Measurements from ENCODE around the gene ZSWIM3. TPM values are rescaled to one million over a fixed set of nuclear protein-coding genes. Genes with fewer than 3 reads are reported as not detected.

The ZSWIM3 gene
- total RNA-seq, 2 donors from 2014 or later: 4.6 to 5.2 TPM

DNA sequence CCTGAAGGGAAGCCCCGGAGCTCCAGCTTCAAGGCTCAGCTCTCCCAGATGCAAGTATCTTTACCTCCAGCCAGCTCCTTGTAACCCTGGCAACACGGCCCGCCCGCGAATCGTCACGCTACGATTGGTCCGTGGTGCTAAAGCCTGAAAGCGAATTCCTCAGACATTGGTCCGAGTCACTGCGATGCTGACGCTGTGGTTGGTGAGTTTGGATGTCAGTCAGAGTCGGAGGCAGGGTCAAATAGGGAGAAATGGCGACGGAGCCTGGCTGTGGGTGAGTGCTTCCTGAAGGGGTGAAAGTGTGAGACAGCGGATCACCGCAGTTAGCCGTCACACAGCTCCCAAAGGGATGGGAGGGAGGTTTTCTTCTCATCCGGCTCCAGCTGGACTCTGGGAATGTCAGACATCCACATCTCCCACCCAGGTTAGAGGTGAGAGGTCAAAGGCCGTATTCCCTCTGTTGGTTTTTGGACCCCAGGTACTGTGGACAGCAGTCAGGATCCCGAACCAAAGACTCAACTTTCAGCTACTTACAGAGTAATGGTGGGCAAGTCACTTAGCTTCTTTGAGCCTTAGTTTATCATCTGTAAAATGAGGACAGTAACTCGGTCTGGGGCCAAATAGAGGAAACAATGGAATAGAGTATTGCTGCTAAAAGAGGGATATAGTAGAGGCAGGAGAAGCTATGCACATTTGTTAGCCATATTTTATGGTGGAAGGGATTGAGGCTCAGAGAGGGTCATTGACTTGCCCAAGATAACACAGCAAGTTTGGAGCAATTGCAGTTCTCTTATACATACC lies 23.8 kb downstream of the ZSWIM3 start, which contains the start of gene ZSWIM1:
TSS of gene ZSWIM1 (plus strand) at position 240 of the 801 bp plus-strand sequence. CDS start 1,366 bp downstream, outside the sequence.
- Histone ChIP-seq H3K27me3 (no peaks in the 10 kb centered on the region), H3K27ac (peak within 1 kb of the TSS; percentile 46), H3K4me3 (peak within 1 kb of the TSS; percentile 51), H3K9ac (ENCODE audit: low read depth in 2 of 2, low read length in 2 of 2) (peak within 1 kb of the TSS; percentile 71 to 100), H3K4me1 (no peaks in the 10 kb centered on the region), H3K36me3 (peaks cover 6% of the 10 kb centered on the region), H3K9me3 (no peaks in the 10 kb centered on the region)
- intact Hi-C loops (cut with DNase I): loop anchor here (10.0 kb wide), 1 partner anchor 56 kb away; the partner anchor contains the start of gene TNNC2
- TF ChIP-seq, protein P1, sequence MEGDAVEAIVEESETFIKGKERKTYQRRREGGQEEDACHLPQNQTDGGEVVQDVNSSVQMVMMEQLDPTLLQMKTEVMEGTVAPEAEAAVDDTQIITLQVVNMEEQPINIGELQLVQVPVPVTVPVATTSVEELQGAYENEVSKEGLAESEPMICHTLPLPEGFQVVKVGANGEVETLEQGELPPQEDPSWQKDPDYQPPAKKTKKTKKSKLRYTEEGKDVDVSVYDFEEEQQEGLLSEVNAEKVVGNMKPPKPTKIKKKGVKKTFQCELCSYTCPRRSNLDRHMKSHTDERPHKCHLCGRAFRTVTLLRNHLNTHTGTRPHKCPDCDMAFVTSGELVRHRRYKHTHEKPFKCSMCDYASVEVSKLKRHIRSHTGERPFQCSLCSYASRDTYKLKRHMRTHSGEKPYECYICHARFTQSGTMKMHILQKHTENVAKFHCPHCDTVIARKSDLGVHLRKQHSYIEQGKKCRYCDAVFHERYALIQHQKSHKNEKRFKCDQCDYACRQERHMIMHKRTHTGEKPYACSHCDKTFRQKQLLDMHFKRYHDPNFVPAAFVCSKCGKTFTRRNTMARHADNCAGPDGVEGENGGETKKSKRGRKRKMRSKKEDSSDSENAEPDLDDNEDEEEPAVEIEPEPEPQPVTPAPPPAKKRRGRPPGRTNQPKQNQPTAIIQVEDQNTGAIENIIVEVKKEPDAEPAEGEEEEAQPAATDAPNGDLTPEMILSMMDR (IDR thresholded peaks at IDR 0.05): no peak
- peak; percentile 100 for DNase-seq

DNA sequence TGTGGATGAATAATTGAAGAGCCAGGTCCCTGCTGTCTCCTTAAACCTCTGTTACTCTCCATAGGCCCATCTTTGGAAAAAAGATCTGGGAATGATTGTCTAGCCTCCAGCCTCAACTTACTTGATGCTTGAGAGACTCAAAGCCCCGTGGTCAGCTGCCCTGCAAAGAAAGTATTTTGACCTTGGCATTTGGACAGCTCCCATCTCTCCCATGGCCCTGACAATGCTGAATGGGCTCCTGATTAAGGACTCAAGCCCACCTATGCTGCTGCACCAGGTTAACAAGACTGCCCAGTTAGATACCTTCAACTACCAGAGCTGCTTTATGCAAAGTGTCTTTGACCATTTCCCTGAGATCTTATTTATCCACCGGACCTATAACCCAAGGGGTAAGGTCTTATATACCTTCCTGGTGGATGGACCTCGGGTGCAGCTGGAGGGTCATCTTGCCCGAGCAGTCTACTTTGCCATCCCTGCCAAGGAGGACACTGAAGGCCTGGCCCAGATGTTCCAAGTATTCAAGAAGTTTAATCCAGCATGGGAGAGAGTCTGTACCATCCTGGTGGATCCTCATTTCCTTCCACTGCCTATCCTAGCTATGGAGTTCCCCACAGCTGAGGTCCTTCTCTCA lies 25.2 kb downstream of the ZSWIM3 start:
- TF ChIP-seq, protein P1 (IDR thresholded peaks at IDR 0.05): no peak

DNA sequence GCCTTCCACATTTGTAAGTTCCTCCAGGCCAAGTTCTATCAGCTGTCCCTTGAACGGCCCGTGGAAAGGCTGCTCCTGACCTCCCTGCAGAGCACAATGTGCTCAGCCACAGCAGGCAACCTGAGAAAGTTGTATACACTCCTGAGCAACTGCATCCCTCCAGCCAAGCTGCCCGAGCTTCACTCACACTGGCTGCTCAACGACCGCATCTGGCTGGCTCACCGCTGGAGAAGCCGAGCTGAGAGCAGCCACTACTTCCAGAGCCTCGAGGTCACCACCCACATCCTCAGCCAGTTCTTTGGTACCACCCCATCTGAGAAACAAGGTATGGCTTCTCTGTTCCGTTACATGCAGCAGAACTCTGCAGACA lies 25.7 kb downstream of the ZSWIM3 start:
- Histone ChIP-seq H3K4me1 (no peaks in the 10 kb centered on the region), H3K9ac (ENCODE audit: low read depth in 2 of 2, low read length in 2 of 2) (no peak overlapping the region), H3K27ac (no peak overlapping the region), H3K36me3 (peaks cover 6% of the 10 kb centered on the region), H3K27me3 (no peaks in the 10 kb centered on the region), H3K4me3 (no peak overlapping the region), H3K9me3 (no peaks in the 10 kb centered on the region)
- TF ChIP-seq, protein P1 (IDR thresholded peaks at IDR 0.05): no peak
- no peak for DNase-seq
- intact Hi-C loops (cut with DNase I): loop anchor here (10.0 kb wide), 1 partner anchor 58 kb away; the partner anchor contains the start of gene TNNC2

More for the DNA sequence above, 25.2 kb downstream of the ZSWIM3 start:
- H3K27ac ChIP-seq: no peak overlapping the region
- intact Hi-C loops (cut with DNase I): loop anchor here (10.0 kb wide), 1 partner anchor 58 kb away; the partner anchor contains the start of gene TNNC2
- DNase-seq: no peak
- H3K4me1 ChIP-seq: no peaks in the 10 kb centered on the region
- H3K27me3 ChIP-seq: no peaks in the 10 kb centered on the region
- no peak overlapping the region for H3K9ac ChIP-seq (ENCODE audit: low read depth in 2 of 2, low read length in 2 of 2)
- H3K36me3 ChIP-seq: peaks cover 6% of the 10 kb centered on the region
- no peaks in the 10 kb centered on the region for H3K9me3 ChIP-seq
- no peak overlapping the region for H3K4me3 ChIP-seq

DNA sequence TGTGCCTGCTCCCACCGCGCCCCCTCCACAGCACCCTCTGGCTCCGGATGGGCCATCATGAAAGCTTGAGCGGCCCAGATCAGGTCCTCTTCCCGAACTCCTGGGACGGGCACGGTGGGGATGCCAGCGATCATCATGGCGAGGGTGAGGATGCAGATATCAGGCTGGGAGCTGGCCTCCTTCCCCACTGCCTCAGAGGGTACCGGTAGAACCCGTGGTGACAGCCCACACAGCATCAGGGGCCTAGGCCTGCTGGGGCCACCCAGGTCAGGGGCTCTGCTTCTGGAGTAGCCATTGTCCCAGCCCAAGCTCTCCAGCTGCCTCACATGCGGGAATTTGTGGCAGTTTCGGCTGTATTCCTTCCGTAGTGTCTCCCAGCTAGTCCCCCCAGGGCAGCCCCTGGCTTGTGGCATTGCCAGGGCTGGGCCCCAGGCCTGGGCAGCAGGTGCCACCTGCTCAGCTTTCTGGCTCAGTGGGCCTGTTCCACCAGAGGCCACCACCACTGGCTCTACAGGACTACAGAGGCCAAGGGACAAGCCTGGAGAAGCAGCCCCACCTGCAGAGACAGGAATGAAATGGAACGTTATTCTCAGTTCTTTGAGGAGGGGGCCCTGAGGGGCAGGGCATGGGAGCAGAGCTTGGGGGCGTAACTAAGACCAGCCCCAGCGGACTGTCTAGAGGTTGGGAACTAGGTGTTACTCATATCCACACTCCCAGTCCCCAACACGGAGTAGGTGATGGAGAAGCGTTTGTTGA lies 29.4 kb downstream of the ZSWIM3 start:
- Histone ChIP-seq H3K9me3 (no peaks in the 10 kb centered on the region), H3K36me3 (peaks cover 6% of the 10 kb centered on the region), H3K4me3 (no peak overlapping the region), H3K4me1 (peaks cover 1% of the 10 kb centered on the region), H3K9ac (ENCODE audit: low read depth in 2 of 2, low read length in 2 of 2) (no peak overlapping the region), H3K27me3 (no peaks in the 10 kb centered on the region), H3K27ac (no peak overlapping the region)
- TF ChIP-seq, protein P1 (IDR thresholded peaks at IDR 0.05): no peak
- DNase-seq: no peak
- intact Hi-C loops (cut with DNase I): loop anchor here (10.0 kb wide), 1 partner anchor 62 kb away; the partner anchor contains the start of gene TNNC2

DNA sequence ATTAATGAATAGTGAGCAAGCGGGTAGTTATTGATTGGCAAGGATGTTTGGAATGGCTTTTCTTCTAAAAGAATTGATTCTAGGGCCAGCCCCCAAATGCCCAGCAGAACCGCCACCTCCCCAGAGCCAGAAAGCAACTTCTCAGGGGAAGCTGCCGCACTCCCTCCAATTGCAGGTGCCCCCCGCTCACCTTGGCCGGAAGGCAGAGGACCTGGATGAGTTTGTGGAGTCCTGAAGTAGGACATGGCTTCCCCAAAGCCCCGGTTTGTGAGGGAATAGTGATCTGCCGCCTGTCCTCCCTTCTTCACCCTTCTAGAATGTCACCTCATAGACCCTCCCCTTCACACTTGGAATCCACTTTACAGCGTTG lies 29.9 kb downstream of the ZSWIM3 start, which contains the start of gene SPATA25:
TSS of gene SPATA25 (minus strand) at position 277 of the 370 bp plus-strand sequence. CDS start at position 245, 32 bp downstream.
- Histone ChIP-seq H3K4me3 (no peak within 1 kb of the TSS), H3K4me1 (peaks cover 7% of the 10 kb centered on the region), H3K27ac (no peak within 1 kb of the TSS), H3K9me3 (no peaks in the 10 kb centered on the region), H3K9ac (ENCODE audit: low read depth in 2 of 2, low read length in 2 of 2) (no peak within 1 kb of the TSS), H3K27me3 (no peaks in the 10 kb centered on the region), H3K36me3 (peaks cover 6% of the 10 kb centered on the region)
- no peak for DNase-seq
- TF ChIP-seq, protein P1 (IDR thresholded peaks at IDR 0.05): no peak
- intact Hi-C loops (cut with DNase I): loop anchor here (10.0 kb wide), 1 partner anchor 63 kb away; the partner anchor contains the start of gene TNNC2

Measured in colonic mucosa (tissue), 4 donors.